Endothelial cell of umbilical vein (primary cell): ENCODE results near the gene CNOT6L. TPM values are rescaled to one million over a fixed set of nuclear protein-coding genes. Genes with fewer than 3 reads are reported as not detected.

Source experiments
- BruUV-seq: library from RNA; stranded (reverse); fragments of 400-500 nt; replicated peaks from 2 replicates; lab custom pipeline; 2021; lab: Mats Ljungman, UMichigan
- CTCF ChIA-PET: fragments of 300-600, 350-600 bp; sonication (Branson Sonifier 250); formaldehyde crosslinking; loops from one replicate; lab custom pipeline; 2021; ENCODE audit warnings: antibody characterized with exemption, inconsistent platforms; lab: Charles Lee
- POLR2A ChIA-PET: fragments of 300-600, 350-600 bp; sonication (Branson Sonifier 250); formaldehyde crosslinking; loops from one replicate; lab custom pipeline; 2021; ENCODE audit warnings: antibody characterized with exemption, inconsistent platforms; lab: Charles Lee
- DNase-seq: peaks from one replicate; pipeline ENCODE4 v3.0.0-alpha.2; 2011; ENCODE audit warnings: low read depth, low spot score
- FAIRE-seq: peaks from 2 replicates; lab custom pipeline; 2011; peaks lifted over from hg19 to GRCh38; lab: Jason Lieb, UNC
- H2AFZ ChIP-seq: 2 replicates; pipeline ENCODE4 v1.6.0; 2012; ENCODE audit warnings: low read depth, low read length, control low read depth, inconsistent platforms
- H3K27ac ChIP-seq: 2 replicates; pipeline ENCODE4 v1.5.1; 2011; ENCODE audit warnings: low read depth, mild to moderate bottlenecking, control low read depth, low read length, moderate library complexity; ENCODE audit not compliant: insufficient read depth
- H3K27me3 ChIP-seq, 2 experiments: 2 replicates each; pipeline versions ENCODE4 v1.6.0 to v1.6.1; 2011; ENCODE audit warnings: low read length in 2 of 2, mixed read lengths in 1 of 2; ENCODE audit not compliant: control insufficient read depth in 2 of 2, insufficient read depth in 2 of 2
- H3K36me3 ChIP-seq, 2 experiments: 2 replicates in 1 of 2; 3 replicates in 1 of 2; pipeline ENCODE4 v1.5.1; 2011; ENCODE audit warnings: low read length in 2 of 2, mild to moderate bottlenecking in 1 of 2, moderate library complexity in 1 of 2; ENCODE audit not compliant: control insufficient read depth in 2 of 2, insufficient read depth in 2 of 2; ENCODE audit errors: extremely low read depth in 1 of 2
- H3K4me1 ChIP-seq: 3 replicates; pipeline ENCODE4 v1.5.1; 2011; ENCODE audit warnings: mild to moderate bottlenecking, low read length; ENCODE audit not compliant: control insufficient read depth, insufficient read depth; ENCODE audit errors: extremely low read depth
- H3K4me2 ChIP-seq: 2 replicates; pipeline ENCODE4 v1.6.1; 2011; ENCODE audit warnings: low read length, control low read depth, mixed read lengths; ENCODE audit not compliant: insufficient read depth
- H3K4me3 ChIP-seq, 3 experiments: fragments of 200-600 bp in 1 of 3; sonication (generic), shearing (Covaris generic) in 1 of 3; replicated peaks in 1 of 3; 2 replicates each; pipeline ENCODE4 v1.5.1; 2011 to 2016; ENCODE audit warnings: control low read depth in 3 of 3, low read length in 3 of 3, mild to moderate bottlenecking in 2 of 3, inconsistent platforms in 1 of 3, low read depth in 1 of 3, moderate library complexity in 1 of 3; ENCODE audit not compliant: insufficient read depth in 1 of 3
- H3K79me2 ChIP-seq: 2 replicates; pipeline ENCODE4 v1.6.0; 2012; ENCODE audit warnings: low read length, inconsistent platforms; ENCODE audit not compliant: control insufficient read depth, insufficient read depth
- H3K9ac ChIP-seq: replicated peaks from 2 replicates; pipeline ENCODE3; 2011; ENCODE audit warnings: low read length, control low read depth; ENCODE audit not compliant: insufficient read depth; ENCODE audit errors: extremely low read depth
- H3K9me1 ChIP-seq: replicated peaks from 3 replicates; pipeline ENCODE4 v1.6.0; 2011; ENCODE audit warnings: mild to moderate bottlenecking, low read length; ENCODE audit not compliant: control insufficient read depth, insufficient read depth; ENCODE audit errors: extremely low read depth
- H3K9me3 ChIP-seq: replicated peaks from 2 replicates; pipeline ENCODE4 v1.5.1; 2012; ENCODE audit warnings: low read length, inconsistent platforms; ENCODE audit not compliant: control insufficient read depth, insufficient read depth
- H4K20me1 ChIP-seq: replicated peaks from 2 replicates; pipeline ENCODE3; 2011; ENCODE audit warnings: mild to moderate bottlenecking, low read length; ENCODE audit not compliant: control insufficient read depth, insufficient read depth; ENCODE audit errors: extremely low read depth
- CTCF ChIP-seq, 2 donors: IDR thresholded peaks; 1 replicate in 1 of 2; 2 replicates in 1 of 2; pipeline ENCODE4 v1.5.1; 2011; ENCODE audit warnings: low read length in 2 of 2, mild to moderate bottlenecking in 2 of 2, moderate library complexity in 2 of 2, control low read depth in 1 of 2, inconsistent platforms in 1 of 2, low read depth in 1 of 2; ENCODE audit not compliant: insufficient read depth in 1 of 2; ENCODE audit errors: extremely low read depth in 1 of 2
- EZH2 ChIP-seq: IDR thresholded peaks from 2 replicates; pipeline ENCODE4 v1.6.1; 2012; ENCODE audit warnings: borderline replicate concordance, low read depth, mild to moderate bottlenecking, moderate library complexity, low read length, inconsistent platforms; ENCODE audit not compliant: severe bottlenecking
- FOS ChIP-seq: IDR thresholded peaks from 2 replicates; pipeline ENCODE4 v1.6.1; 2011; ENCODE audit warnings: mild to moderate bottlenecking, low read length, moderate library complexity, borderline replicate concordance; ENCODE audit not compliant: insufficient read depth
- GATA2 ChIP-seq: IDR thresholded peaks from 2 replicates; pipeline ENCODE4 v1.7.0; 2011; ENCODE audit warnings: low read depth, mild to moderate bottlenecking, moderate library complexity, mixed read lengths, low read length; ENCODE audit not compliant: insufficient read length, insufficient read depth
- JUN ChIP-seq: IDR thresholded peaks from 2 replicates; pipeline ENCODE4 v1.6.1; 2011; ENCODE audit warnings: borderline replicate concordance, low read depth; ENCODE audit not compliant: insufficient read length, insufficient read depth
- MAX ChIP-seq: IDR thresholded peaks from 2 replicates; pipeline ENCODE4 v1.6.1; 2011; ENCODE audit not compliant: insufficient read depth, insufficient read length
- MYC ChIP-seq: IDR thresholded peaks from one replicate; pipeline ENCODE4 v1.6.1; 2011; ENCODE audit warnings: mild to moderate bottlenecking, low read depth, low read length
- POLR2A ChIP-seq: IDR thresholded peaks from 2 replicates; pipeline ENCODE4 v1.6.1; 2012; ENCODE audit warnings: low read depth, mild to moderate bottlenecking, control low read depth, low read length
- POLR2AphosphoS5 ChIP-seq: IDR thresholded peaks from 2 replicates; pipeline ENCODE4 v1.6.1; 2012; ENCODE audit warnings: low read depth, mild to moderate bottlenecking, control low read depth, low read length, moderate library complexity; ENCODE audit not compliant: insufficient read depth
- dilution Hi-C: fragments of 300-500 bp; cut with MboI; formaldehyde crosslinking; loops from one replicate; pipeline ENCODE4 v1.15.0; 2019; ENCODE audit warnings: low sequenced_read_pairs; ENCODE audit not compliant: extremely low pct_ligation_motif_present
- intact Hi-C: fragments of 100-400 bp; cut with micrococcal nuclease; formaldehyde crosslinking; loops from one replicate; pipeline ENCODE4 v1.10.0; 2022
- polyA plus RNA-seq, 4 experiments: library from polyadenylated mRNA; depleted of rRNA in 3 of 4; stranded (reverse) in 3 of 4; unstranded in 1 of 4; fragments of >200 nt; gene quantifications; 2 replicates each; pipeline versions ENCODE4 v1.2.1 to v1.2.3, GENCODE V29; 2011 to 2012; ENCODE audit warnings: missing spikeins in 1 of 4
- total RNA-seq: library from RNA; stranded (reverse); gene quantifications from 2 replicates; pipeline ENCODE4 v1.2.3, GENCODE V29; 2021

The CNOT6L gene
- total and polyA plus RNA-seq, 2 donors (not counting 3 experiments of a cell fraction or from before 2014, with no cell fraction given): 8.5 to 60.7 TPM

- DNase-seq: no peak
- no peaks in the 10 kb centered on the region for H3K36me3 ChIP-seq
- H3K9ac ChIP-seq: no peak overlapping the region
- no peak overlapping the region for H3K27ac ChIP-seq
- no peaks in the 10 kb centered on the region for H4K20me1 ChIP-seq
- H3K9me3 ChIP-seq: no peaks in the 10 kb centered on the region
- H3K4me2 ChIP-seq: no peak overlapping the region
- H3K4me3 ChIP-seq: no peak overlapping the region
- H3K4me1 ChIP-seq: peaks cover 11% of the 10 kb centered on the region
- POLR2A ChIA-PET: no interaction called here
- CTCF ChIA-PET: no interaction called here
- no peak overlapping the region for H2AFZ ChIP-seq
- no peak for FAIRE-seq
- no peaks in the 10 kb centered on the region for H3K79me2 ChIP-seq
- intact Hi-C loops (loop anchor here (10.0 kb wide), 1 partner anchor 689 kb away; no protein-coding TSS in a partner anchor), dilution Hi-C loops (no loop called here)
- TF ChIP-seq EZH2 (no peak), CTCF (IDR thresholded peaks at IDR 0.05; ENCODE audit: extremely low read depth in 1 of 2, insufficient read depth in 1 of 2, low read depth in 1 of 2, low read length in 2 of 2) (no peak)
- BruUV-seq: no TSS peak
- H3K9me1 ChIP-seq: no peaks in the 10 kb centered on the region
- H3K27me3 ChIP-seq: peaks cover 0 to 3% of the 10 kb centered on the region in 2 experiments
Measured at GRCh38 chr4:77826275-77826674, 7.1 kb upstream of the CNOT6L start.

- Histone ChIP-seq H3K4me2 (peak overlapping the region; percentile 93), H3K27me3 (no peaks in the 10 kb centered on the region), H3K9me1 (no peaks in the 10 kb centered on the region), H3K27ac (peak overlapping the region; percentile 40), H3K79me2 (peaks cover 29% of the 10 kb centered on the region), H3K9me3 (no peaks in the 10 kb centered on the region), H4K20me1 (peaks cover 9% of the 10 kb centered on the region), H3K4me3 (no peak overlapping the region), H2AFZ (peak overlapping the region; percentile 22), H3K4me1 (peaks cover 28% of the 10 kb centered on the region), H3K36me3 (no peaks in the 10 kb centered on the region), H3K9ac (no peak overlapping the region)
- intact Hi-C loops (loop anchor here (2.0 to 10.0 kb wide), 2 partner anchors 237 to 693 kb away; no protein-coding TSS in a partner anchor), dilution Hi-C loops (no loop called here)
- BruUV-seq: no TSS peak
- TF ChIP-seq POLR2AphosphoS5 (no peak), GATA2 (no peak), FOS (peak; percentile 24), EZH2 (no peak), JUN (peak; percentile 7), CTCF (IDR thresholded peaks at IDR 0.05; ENCODE audit: extremely low read depth in 1 of 2, insufficient read depth in 1 of 2, low read depth in 1 of 2, low read length in 2 of 2) (no peak), POLR2A (no peak), MAX (no peak), MYC (no peak)
- FAIRE-seq (peak; percentile 62), DNase-seq (peak; percentile 47)
- ChIA-PET POLR2A (no interaction called here), CTCF (interaction anchor here (2.6 kb wide), 1 partner anchor 40 kb away, joined by 17 read pairs; the partner anchor contains the start of gene MRPL1)
Measured at GRCh38 chr4:77821775-77822174, 2.6 kb upstream of the CNOT6L start.
